Lung (tissue), 12 donors: ENCODE measurements around the gene AMER3. TPM values are rescaled to one million over a fixed set of nuclear protein-coding genes. Genes with fewer than 3 reads are reported as not detected.

ENCODE experiments used
- ATAC-seq: fragments of 200-7000 bp; cut with Tn5 transposase; one replicate; pipeline ENCODE4 v1.9.1; 2020; ENCODE audit warnings: moderate number of reproducible peaks; ENCODE audit not compliant: insufficient read depth, low FRiP score
- DNase-seq, 3 donors: peaks; one replicate each; pipeline ENCODE4 v3.0.0-alpha.2; 2013 to 2017
- H3K27ac ChIP-seq, 2 donors: one replicate each; pipeline ENCODE4 v1.5.1; 2013; ENCODE audit warnings: mild to moderate bottlenecking in 2 of 2, moderate library complexity in 2 of 2, control low read depth in 1 of 2, inconsistent platforms in 1 of 2, low read depth in 1 of 2, low read length in 1 of 2
- H3K27me3 ChIP-seq, 3 donors: one replicate each; pipeline ENCODE4 v1.5.1; 2013; ENCODE audit warnings: low read length in 2 of 3; ENCODE audit not compliant: control insufficient read depth in 3 of 3, insufficient read depth in 3 of 3
- H3K36me3 ChIP-seq, 4 donors: one replicate each; pipeline ENCODE4 v1.5.1; 2013; ENCODE audit warnings: low read length in 4 of 4, mild to moderate bottlenecking in 1 of 4, moderate library complexity in 1 of 4; ENCODE audit not compliant: control insufficient read depth in 4 of 4, insufficient read depth in 4 of 4
- H3K4me1 ChIP-seq, 5 donors: one replicate each; pipeline ENCODE4 v1.5.1; 2013; ENCODE audit warnings: low read length in 5 of 5, mild to moderate bottlenecking in 2 of 5, moderate library complexity in 1 of 5; ENCODE audit not compliant: control insufficient read depth in 5 of 5, insufficient read depth in 5 of 5
- H3K4me3 ChIP-seq: one replicate; pipeline ENCODE4 v1.5.1; 2013; ENCODE audit warnings: mild to moderate bottlenecking, control low read depth, moderate library complexity
- H3K9ac ChIP-seq, 2 donors: one replicate each; pipeline ENCODE4 v1.5.1; 2013; ENCODE audit warnings: low read length in 2 of 2, control low read depth in 1 of 2; ENCODE audit not compliant: insufficient read depth in 1 of 2
- H3K9me3 ChIP-seq, 4 donors: one replicate each; pipeline ENCODE4 v1.5.1; 2013; ENCODE audit warnings: low read length in 3 of 4, mild to moderate bottlenecking in 1 of 4, moderate library complexity in 1 of 4; ENCODE audit not compliant: control insufficient read depth in 4 of 4, insufficient read depth in 3 of 4
- CTCF ChIP-seq: IDR thresholded peaks from 2 replicates; pipeline ENCODE4 v1.5.1; 2012; ENCODE audit warnings: mild to moderate bottlenecking; ENCODE audit errors: control extremely low read depth, extremely low read depth
- WGBS, 2 donors: extraction: QIAGEN DNeasy Blood & Tissue Kit; methylation state at CpG; one replicate each; pipeline ENCODE4 v1.1.7; 2013; 5-methylcytosine and 5-hydroxymethylcytosine counted together
- polyA plus RNA-seq, 2 donors: library from polyadenylated mRNA; stranded (reverse); fragments of 200-250 nt; gene quantifications; one replicate each; pipeline ENCODE4 v1.2.1, GENCODE V29; 2013
- total RNA-seq, 2 donors: library from RNA; depleted of rRNA in 1 of 2; stranded (reverse); fragments of >200 nt in 1 of 2; gene quantifications; one replicate each; pipeline ENCODE4 v1.2.1, GENCODE V29; 2014 to 2021
- donor health status: control.
- donor health status: control.
- donor health status: Bipolar disorder and iron deficiency.
- donor health status: healthy.
- donor health status: DM: yes; HTN: yes; CAD: no.

Gene AMER3
- total and polyA plus RNA-seq, 4 donors: 0.09 to 0.74 TPM; not detected in 2

GRCh38 chr2:130765464-130765863, 10.1 kb downstream of the AMER3 start:
- ATAC-seq: no peak
- no peaks in the 10 kb centered on the region for H3K4me1 ChIP-seq
- peaks cover 0 to 2% (median 0%) of the 10 kb centered on the region in 3 donors for H3K27me3 ChIP-seq
- H3K9me3 ChIP-seq: peaks cover 0 to 4% (median 0%) of the 10 kb centered on the region in 4 donors
- WGBS, 2 donors: 81 to 86% methylated on average over 6 of the region's 6 CpGs
- H3K9ac ChIP-seq: no peak overlapping the region
- H3K36me3 ChIP-seq: no peaks in the 10 kb centered on the region
- no peak for DNase-seq
- no peak overlapping the region for H3K27ac ChIP-seq
- no peak overlapping the region for H3K4me3 ChIP-seq
- TF ChIP-seq CTCF: no peak

GRCh38 chr2:130766037-130766436, 10.7 kb downstream of the AMER3 start:
- no peak overlapping the region for H3K4me3 ChIP-seq
- no peaks in the 10 kb centered on the region for H3K4me1 ChIP-seq
- no peak overlapping the region for H3K27ac ChIP-seq
- no peak for TF ChIP-seq CTCF
- H3K9me3 ChIP-seq: peaks cover 0 to 4% (median 0%) of the 10 kb centered on the region in 4 donors
- ATAC-seq (no peak), DNase-seq (no peak)
- WGBS, 2 donors: 91 to 92% methylated on average over 7 of the region's 7 CpGs
- no peaks in the 10 kb centered on the region for H3K36me3 ChIP-seq
- H3K9ac ChIP-seq: no peak overlapping the region
- H3K27me3 ChIP-seq: peaks cover 0 to 2% (median 0%) of the 10 kb centered on the region in 3 donors

- 76 to 86% methylated on average over 12 of the region's 12 CpGs for WGBS, 2 donors
- no peak for DNase-seq
- H3K27me3 ChIP-seq: peaks cover 0 to 2% (median 0%) of the 10 kb centered on the region in 3 donors
These were observed 11.5 kb downstream of the AMER3 start for GRCh38 chr2:130766711-130767407.

More at GRCh38 chr2:130766711-130767407, 11.5 kb downstream of the AMER3 start:
- Histone ChIP-seq H3K27ac (no peak overlapping the region), H3K9me3 (peaks cover 0 to 4% (median 0%) of the 10 kb centered on the region in 4 donors), H3K4me1 (no peaks in the 10 kb centered on the region), H3K4me3 (no peak overlapping the region), H3K9ac (no peak overlapping the region), H3K36me3 (no peaks in the 10 kb centered on the region)
- no peak for ATAC-seq
- no peak for TF ChIP-seq CTCF
